HL-60 (cell line): ENCODE data around the gene ULBP1.
"Not testable (repeated sequence)": the region's sequence is repeated elsewhere in the genome, so short reads cannot be mapped to it uniquely, and the experiment has no call there.

ENCODE experiments used
- GABPA ChIP-seq: IDR thresholded peaks from 2 replicates; pipeline ENCODE4 v1.6.1; 2012; ENCODE audit warnings: low read depth
- POLR2AphosphoS5 ChIP-seq: IDR thresholded peaks from 2 replicates; pipeline ENCODE4 v1.6.1; 2012; ENCODE audit warnings: low read depth
- REST ChIP-seq: IDR thresholded peaks from 2 replicates; pipeline ENCODE4 v1.6.1; 2012; ENCODE audit warnings: low read depth; ENCODE audit not compliant: insufficient replicate concordance
- SPI1 ChIP-seq: IDR thresholded peaks from 2 replicates; pipeline ENCODE4 v1.6.1; 2012; ENCODE audit warnings: low read depth, mild to moderate bottlenecking, borderline replicate concordance
- TF ChIP-seq, protein P1 (sequence below): IDR thresholded peaks from one replicate; pipeline ENCODE4 v1.5.1; 2011; ENCODE audit warnings: low read length, control low read depth, inconsistent platforms; ENCODE audit not compliant: insufficient read depth

GRCh38 chr6:149974394-149974793 is 10.7 kb downstream of the ULBP1 start:
- TF ChIP-seq, protein P1, sequence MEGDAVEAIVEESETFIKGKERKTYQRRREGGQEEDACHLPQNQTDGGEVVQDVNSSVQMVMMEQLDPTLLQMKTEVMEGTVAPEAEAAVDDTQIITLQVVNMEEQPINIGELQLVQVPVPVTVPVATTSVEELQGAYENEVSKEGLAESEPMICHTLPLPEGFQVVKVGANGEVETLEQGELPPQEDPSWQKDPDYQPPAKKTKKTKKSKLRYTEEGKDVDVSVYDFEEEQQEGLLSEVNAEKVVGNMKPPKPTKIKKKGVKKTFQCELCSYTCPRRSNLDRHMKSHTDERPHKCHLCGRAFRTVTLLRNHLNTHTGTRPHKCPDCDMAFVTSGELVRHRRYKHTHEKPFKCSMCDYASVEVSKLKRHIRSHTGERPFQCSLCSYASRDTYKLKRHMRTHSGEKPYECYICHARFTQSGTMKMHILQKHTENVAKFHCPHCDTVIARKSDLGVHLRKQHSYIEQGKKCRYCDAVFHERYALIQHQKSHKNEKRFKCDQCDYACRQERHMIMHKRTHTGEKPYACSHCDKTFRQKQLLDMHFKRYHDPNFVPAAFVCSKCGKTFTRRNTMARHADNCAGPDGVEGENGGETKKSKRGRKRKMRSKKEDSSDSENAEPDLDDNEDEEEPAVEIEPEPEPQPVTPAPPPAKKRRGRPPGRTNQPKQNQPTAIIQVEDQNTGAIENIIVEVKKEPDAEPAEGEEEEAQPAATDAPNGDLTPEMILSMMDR: not testable (repeated sequence)
- TF ChIP-seq POLR2AphosphoS5, GABPA, REST, SPI1: not testable (repeated sequence)
